T-helper 2 cell (primary cell): ENCODE results near the gene RRAD.
"Not testable (repeated sequence)": the region's sequence is repeated elsewhere in the genome, so short reads cannot be mapped to it uniquely, and the experiment has no call there.

Experiments used
- DNase-seq, 5 experiments: peaks; one replicate each; pipeline versions ENCODE4 v3.0.0 to v3.0.0-alpha.2; 2012 to 2022

The RRAD gene

DNA sequence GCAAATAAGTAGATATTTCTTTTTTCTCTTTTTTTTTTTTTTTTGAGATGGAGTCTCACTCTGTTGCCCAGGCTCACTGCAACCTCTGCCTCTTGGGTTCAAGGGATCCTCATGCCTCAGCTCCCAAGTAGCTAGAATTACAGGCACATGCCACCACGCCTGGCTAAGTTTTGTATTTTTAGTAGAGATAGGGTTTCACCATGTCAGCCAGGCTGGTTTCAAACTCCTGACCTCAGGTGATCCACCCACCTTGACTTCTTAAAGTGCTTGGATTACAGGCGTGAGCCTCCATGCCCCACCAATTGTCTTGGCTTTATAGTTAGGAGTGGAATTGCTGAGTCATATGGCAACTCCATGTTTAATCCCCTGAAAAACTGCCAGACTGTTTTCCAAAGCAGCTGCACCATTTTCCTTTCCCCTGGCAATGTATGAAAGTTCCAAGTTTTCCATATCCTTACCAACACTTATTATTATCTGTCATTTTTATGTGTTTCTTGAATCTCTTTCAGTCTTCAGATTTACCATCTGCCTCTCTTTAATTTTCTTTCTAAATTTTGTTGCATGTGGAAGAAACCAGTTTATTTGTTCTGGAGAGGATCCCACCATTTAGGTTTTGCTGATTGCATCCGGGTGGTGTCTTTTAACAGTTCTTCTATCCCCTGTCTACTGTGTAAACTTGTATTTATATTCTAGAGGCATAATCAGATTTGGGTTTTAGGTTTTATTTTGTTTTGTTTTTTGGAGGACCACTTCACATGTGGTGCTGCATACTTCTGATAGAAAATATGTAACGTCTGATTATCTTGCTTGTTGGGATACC lies 25.8 kb upstream of the RRAD start:
- no peak for DNase-seq

DNA sequence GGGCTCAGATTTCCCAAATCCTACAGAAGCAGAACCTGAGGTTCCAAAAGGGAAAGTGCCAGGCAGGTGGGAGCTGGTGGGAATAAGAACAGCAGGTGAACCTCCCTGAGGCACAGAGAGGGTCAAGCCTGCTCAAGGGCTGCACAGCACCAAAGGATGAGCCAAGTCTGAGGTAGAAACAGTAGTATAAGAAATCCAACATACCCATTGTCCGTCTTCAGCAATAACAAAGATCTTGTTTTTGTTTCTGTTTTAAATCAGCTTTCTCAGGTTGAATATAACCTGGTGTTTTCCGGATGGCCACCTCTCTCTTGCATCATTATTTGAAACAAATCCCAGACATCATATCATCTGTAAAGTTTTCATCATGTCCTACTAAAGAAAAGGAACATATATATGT lies 25.1 kb upstream of the RRAD start:
- DNase-seq: no peak

DNA sequence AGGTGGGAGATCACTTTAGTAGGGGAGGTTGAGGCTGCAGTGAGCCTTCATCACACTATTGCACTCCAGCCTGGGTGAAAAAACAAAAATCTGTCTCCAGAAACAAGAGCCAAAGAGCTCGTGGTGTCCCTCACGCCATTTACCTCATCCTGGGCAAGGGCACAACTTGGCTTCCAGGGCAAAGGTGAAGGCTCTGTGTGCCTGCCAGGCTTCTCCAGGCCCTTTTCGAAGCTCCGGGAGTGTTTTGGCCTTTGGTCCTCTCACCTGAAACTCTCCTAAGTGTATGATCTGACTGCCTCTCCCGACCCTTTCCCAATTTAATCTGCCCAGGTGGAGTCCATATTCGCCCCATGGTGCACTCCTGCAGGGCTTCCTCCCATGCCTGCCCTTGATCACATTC lies 24.1 kb upstream of the RRAD start:
- no peak for DNase-seq

DNA sequence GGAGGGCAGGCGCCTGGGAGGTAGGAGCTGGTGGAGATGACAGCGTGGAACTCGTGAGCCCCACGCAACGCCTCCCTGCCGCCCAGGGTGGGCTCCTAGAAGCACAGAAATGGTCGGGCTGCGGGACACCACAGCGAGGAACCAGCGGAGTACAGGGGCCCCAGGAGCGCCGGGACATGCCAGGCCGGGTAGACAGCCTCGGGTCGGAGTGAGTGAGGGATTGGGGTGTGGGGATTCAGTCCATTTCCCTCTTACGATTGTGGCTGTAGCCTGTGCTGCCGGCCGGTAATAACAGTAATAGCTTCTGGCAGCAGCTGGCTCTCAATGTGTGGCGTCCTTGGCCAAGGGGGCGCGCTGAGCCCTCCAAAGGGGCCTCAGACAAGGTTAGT lies 23.5 kb upstream of the RRAD start:
- DNase-seq: no peak

DNA sequence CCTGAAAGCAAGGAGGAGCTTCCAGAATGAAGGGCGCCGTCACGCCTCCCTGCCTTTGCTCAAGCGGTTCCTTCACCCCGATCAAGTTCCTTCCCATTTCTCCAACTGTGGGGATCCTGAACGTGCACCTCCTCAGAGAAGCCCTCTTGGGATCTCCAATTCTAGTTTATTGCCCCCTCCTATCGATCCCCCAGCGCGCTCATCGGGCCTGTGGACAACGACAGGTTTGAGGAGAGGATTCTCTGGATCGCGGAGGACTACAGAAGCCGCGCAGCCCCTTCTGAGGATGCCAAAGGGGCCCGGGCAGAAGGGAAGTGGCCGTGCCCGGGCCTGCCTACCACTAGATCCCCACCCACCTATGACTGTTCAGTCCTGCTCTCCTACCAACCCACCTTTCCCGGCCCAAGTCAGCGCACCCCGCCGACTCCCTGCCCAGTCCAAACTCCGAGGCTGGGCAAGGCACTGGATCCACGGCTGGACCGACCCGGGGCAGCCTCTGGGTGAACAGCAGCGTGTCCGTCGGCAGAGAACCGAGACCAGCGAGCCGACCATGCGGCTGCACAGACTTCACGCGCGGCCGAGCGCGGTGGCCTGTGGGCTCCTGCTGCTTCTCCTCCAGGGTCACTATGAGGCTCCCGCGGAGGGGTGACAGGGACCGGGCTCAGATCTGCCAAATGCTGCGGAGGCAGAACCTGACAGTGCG lies 22.9 kb upstream of the RRAD start:
- DNase-seq: no peak

DNA sequence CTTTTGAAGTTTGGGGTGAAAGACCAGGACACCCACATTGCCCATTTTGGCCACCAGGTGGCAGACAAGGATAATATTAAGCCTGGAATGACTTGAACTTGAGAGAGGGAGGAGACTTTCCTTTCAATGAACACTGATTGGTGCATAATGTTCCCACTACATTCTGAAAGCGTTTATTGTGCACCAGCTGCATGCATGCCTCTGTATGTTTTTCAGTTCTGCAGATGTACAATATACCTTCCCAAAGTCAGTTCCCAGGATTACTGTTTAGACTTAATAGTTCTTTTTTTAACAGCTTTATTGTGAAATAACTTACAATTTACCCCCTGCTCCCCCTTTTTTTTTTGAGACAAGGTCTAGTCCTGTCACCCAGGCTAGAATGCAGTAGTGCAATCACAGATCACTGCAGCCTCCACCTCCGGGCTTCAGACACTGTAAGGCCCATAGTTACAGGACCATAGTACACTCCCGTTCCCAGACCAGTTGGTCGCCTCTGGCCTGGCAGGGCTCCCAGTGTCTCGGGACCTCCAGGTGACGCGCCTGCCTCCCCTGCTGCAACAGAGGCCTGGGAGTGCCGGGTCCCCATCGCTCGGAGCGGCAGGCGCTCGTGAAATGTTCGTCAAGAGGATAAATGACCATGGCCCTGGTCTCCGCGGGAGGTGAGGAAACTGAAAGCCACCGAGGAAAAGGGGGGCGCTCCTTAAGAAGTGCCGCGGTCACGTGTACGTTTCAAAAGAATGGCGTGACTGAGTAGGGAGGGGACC lies 22.1 kb upstream of the RRAD start:
- DNase-seq: peak; percentile 51 to 81 (median 70)

DNA sequence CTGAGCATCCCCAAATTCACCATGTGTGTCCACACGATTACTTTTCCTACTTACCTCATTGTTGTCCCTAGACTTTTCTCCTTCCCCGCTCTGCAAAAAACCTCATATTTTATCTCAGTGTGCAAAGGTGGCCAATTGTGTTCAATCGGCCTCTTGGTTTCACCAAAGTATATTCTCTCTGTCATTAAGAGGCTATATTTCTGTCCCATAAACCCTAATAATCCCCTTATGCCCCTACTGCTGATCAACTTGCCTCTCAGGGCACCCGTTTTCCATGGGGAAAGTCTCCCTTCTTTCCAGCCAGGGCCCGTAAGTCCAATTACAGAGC lies 21.6 kb upstream of the RRAD start:
- DNase-seq: no peak

DNA sequence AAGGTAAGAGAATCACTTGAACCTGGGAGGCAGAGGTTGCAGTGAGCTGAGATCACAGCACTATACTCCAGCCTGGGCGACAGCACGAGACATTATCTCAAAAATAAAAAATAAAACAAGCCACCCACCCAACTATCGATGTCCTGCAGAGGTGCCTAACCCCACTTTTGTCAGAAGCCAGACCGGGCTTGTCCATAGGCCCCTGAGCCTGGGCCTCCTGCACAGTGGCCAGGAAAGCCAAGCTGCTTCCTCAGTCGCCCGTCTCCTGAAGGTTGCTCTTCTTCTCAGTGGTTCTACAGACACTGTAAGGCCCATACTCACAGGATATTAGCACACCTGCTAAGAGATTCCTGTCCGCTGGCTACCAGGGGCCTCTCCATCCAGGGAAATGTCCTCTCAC lies 21.2 kb upstream of the RRAD start:
- DNase-seq: no peak

DNA sequence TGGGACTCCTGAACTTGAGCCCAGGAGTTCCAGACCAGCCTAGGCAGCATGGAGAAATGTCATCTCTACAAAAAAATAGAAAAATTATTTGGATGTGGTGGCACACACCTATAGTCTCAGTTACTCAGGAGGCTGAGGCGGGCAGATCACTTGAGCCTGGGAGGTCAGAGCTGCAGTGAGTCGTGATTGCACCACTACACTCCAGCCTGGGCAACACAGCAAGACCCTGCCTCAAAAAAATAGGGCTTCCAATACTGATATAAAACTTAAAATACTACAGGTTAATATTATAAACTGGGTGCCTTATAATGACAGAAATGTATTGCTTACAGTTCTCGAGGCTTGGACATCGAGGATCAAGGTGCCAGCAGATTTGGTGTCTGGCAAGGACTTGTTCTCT lies 20.6 kb upstream of the RRAD start:
- no peak for DNase-seq

DNA sequence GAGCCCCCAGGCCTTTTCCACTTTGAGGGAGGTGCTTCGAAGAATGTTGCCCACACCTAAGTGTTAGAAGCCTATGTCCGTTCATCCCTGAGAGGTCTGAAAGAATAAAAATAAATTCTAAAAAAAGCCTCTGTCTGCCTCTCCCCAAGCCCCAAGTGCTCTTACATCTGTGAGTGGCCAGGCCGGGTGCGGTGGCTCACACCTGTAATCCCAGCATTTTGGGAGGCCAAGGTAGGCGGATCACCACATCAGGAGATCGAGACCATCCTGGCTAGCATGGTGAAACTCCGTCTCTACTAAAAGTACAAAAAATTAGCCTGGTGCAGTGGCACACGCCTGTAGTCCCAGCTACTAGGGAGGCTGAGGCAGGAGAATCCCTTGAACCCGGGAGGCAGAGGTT lies 19.6 kb upstream of the RRAD start:
- not testable (repeated sequence) for DNase-seq

DNA sequence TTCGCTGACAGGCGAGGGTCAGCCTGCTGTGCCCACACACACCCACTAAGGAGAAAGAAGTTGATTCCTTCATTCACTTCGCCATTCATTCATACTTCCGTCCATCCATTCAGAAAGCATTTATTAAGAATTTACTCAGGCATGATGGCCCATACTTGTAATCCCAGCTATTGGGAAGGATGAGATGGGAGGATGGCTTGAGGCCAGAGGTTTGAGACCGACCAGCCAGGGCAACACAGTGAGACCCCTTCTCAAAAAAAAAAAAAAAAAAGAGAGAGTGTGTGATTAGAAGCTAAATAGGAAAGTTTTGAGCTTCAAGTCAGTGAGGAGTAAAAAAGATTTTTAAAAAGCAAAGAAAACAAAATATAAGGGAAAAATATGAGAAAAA lies 18.7 kb upstream of the RRAD start:
- no peak for DNase-seq

DNA sequence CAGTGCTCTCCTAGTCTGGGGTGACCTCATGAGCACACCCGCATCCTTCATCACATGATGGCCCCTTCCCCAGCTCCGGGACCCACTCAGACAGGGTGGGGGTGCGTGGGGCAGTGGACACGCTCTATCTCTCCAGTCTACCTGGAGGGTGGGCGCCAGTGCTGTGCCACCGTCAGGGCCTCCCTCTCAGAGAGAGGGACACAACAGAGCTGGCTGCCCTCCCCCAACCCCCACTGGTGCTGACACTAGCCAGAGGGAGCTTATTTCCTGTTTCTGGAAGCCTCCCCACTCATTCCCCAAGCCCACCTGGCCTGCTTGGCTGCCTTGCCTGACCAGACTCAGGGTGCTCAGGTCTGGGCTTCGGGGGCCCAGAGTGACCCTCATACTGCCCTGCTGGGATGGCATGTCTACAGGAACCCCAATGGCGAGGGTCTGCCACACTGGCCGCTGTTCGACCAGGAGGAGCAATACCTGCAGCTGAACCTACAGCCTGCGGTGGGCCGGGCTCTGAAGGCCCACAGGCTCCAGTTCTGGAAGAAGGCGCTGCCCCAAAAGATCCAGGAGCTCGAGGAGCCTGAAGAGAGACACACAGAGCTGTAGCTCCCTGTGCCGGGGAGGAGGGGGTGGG lies 18.2 kb upstream of the RRAD start:
- no peak for DNase-seq

DNA sequence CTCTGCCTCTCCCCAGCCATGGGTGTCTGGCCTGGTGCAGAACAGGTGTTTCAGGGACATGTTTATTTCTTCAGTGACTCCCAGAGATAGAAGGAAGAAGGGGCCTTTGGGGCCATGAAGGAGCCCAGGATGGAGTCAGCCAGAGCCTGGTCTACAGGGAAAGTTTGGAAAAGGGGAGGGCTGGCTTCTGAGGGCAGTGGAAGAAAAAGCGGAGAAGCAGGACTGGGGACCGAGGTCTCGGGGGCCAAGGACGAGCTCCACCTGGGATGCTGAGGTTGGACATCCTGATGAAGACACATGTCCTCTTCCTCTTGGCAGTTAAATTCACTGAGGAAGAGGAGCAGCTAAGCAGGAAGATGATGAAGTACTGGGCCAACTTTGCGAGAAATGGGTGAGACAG lies 17.6 kb upstream of the RRAD start:
- no peak for DNase-seq

DNA sequence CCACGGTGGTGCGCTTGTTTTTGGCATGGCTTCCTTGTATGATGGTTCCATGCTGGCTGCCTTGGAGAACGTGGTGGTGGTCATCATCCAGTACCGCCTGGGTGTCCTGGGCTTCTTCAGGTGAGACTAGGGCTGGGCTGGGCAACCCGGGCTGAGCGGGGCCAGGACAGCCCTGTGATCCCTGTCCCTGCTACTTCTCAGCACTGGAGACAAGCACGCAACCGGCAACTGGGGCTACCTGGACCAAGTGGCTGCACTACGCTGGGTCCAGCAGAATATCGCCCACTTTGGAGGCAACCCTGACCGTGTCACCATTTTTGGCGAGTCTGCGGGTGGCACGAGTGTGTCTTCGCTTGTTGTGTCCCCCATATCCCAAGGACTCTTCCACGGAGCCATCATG lies 14.9 kb upstream of the RRAD start:
- DNase-seq: no peak

DNA sequence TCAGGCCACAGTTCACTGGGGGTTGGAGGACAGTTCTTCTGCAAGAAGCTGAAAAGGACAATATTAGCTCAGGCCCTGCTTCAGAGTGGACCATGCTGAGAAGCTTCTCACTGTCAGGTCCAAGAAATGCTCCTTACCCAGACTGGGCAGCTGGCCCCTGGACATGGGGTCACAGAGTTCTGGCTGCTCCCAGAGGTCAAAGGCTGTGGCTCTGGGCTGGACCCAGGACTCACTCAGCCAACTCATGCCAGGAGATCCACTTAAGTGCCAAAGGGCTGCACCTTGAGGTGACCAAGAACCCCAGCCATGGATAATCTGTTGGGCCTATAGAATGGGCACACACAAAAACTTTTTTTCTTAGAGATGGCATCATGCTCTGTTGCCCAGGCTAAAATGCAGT lies 14.0 kb upstream of the RRAD start:
- DNase-seq: no peak

DNA sequence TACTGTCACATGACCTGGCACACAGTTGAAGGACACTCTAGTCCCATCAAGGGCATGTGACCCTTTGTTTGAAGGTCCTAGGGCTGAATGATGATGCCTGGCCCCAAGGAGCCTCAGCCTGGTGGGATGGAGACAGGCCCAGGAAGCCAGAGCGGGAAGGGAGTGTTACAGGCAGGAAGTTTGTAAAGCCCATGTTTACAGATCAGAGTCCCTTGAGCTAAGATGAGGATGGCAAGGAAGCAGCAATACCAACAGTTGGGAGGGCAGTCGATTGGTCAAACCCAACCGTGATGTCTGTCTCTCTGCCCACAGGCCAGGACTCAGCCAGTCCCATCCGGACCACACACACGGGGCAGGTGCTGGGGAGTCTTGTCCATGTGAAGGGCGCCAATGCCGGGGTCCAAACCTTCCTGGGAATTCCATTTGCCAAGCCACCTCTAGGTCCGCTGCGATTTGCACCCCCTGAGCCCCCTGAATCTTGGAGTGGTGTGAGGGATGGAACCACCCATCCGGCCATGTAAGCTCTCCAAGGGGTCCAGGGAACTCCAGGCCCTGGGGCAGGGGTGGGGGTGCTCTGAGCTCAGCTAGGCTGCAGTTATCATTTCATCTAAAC lies 12.5 kb upstream of the RRAD start:
- no peak for DNase-seq

DNA sequence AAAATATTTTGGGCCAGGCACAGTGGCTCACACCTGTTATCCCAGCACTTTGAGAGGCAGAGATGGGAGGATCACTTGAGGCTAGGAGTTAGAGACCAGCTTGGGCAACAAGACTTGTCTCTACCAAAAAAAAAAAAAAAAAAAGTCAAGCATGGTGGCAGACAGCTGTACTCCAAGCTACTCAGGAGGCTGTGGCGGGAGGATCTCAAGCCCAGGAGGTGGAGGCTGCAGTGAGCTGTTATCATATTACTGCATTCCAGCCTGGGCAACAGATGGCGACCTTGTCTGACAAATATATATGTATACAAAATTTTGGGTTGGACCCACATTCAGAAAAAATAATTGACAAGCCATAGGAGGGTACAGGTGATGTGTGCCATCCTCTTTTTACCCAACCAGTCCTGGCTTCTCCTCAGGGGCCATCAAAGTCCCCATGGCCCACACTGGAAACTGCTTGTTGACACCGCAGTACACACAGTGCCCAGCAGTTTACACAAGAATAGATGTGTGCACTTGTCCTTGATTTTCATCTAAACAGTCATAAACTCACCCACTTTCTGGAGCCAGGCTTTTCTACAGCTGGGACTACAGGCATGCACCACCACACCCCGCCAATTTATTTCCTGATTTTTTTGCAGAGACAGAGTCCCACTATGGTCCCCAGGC lies 11.7 kb upstream of the RRAD start:
- DNase-seq: peak in 1 of 5 experiments; percentile 27

DNA sequence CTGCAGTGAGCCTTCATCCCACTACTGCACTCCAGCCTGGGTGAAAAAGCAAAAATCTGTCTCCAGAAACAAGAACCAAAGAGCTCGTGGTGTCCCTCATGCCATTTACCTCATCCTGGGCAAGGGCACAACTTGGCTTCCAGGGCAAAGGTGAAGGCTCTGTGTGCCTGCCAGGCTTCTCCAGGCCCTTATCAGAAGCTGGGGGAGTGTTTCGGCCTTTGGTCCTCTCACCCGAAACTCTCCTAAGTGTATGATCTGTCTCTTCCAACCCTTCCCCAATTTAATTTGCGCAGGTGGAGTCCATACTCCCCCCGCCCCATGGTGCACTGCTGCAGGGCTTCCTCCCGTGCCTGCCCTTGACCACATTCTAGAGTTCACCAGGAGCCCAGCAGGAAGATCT lies 11.1 kb upstream of the RRAD start:
- DNase-seq: no peak

DNA sequence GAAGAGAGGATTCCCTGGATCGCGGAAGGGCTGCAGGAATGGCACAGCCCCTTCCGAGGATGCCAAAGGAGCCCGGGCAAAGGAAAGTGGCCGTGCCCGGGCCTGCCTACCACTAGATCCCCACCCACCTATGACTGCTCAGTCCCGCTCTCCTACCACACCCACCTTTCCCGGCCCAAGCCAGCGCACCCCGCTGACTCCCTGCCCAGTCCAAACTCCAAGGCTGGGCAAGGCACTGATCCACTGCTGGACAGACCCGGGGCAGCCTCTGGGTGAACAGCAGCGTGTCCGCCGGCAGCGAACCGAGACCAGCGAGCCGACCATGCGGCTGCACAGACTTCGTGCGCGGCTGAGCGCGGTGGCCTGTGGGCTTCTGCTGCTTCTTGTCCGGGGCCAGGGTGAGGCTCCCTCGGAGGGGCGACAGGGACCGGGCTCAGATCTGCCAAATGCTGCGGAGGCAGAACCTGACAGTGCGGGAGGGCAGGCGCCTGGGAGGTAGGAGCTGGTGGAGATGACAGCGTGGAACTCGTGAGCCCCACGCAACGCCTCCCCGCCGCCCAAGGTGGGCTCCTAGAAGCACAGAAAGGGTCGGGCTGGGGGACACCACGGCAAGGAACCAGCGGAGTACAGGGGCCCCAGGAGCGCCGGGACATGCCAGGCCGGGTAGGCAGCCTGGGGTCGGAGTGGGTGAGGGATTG lies 10.1 kb upstream of the RRAD start, which contains the start of gene CES2:
TSS of gene CES2 (plus strand) at position 203 of the 698 bp plus-strand sequence. CDS start at position 323, 120 bp downstream.
- DNase-seq: no peak

DNA sequence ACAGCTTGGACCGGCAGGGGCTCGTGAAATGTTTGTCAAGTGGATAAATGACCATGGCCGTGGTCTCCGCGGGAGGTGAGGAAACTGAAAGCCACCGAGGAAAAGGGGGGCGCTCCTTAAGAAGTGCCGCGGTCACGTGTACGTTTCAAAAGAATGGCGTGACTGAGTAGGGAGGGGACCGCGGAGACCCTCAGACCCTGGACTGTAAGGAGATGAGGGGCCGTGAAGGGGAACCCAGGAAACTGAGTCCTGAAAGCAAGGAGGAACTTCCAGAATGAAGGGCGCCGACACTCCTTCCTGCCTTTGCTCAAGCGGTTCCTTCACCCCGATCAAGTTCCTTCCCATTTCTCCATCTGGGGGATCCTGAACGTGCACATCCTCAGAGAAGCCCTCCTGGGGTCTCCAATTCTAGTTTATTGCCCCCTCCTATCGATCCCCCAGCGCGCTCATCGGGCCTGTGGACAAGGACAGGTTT lies 9.5 kb upstream of the RRAD start:
- DNase-seq: not testable (repeated sequence)

DNA sequence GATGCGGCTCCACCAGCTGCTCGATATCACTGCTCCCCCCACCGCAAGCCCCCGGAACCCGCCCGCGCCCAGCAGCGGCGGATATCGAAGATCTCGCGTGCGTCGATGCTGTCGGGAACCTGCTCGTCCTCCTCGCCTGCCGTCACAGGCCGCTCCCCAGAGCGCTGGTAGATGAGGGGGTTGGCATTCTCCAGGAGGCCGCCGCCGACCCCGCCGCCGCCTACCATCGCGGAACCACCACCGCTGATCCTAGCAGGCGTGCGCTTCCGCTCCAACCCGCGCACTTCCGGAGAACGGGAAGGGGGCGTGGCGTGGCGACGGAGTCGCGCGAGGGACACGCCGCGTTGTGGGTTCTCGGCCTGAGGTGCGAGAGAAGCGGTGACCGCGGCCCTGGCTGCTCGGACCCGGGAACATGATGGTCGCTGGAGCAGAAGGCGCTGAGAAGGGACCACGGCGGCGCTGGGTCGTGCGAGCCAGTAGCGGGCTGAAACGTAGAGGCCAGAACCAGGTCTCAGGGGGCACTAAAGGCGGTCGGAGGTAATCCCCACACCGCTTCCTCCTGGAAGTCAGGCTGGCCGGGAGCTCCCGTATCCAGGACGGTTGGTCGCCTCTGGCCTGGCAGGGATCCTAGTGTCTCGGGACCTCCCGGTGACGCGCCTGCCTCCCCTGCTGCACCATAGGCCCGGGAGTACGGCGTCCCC lies 9.0 kb upstream of the RRAD start, which contains the start of gene CIAO2B:
TSS of gene CIAO2B (minus strand) at position 265 of the 701 bp plus-strand sequence. CDS start at position 227, 38 bp downstream.
- peak; percentile 80 to 92 (median 85) for DNase-seq
